Kasumi-1 (cell line): ENCODE results near the gene METTL6.
"Not testable (repeated sequence)": the region's sequence is repeated elsewhere in the genome, so short reads cannot be mapped to it uniquely, and the experiment has no call there.

ENCODE experiments used
- DNase-seq, 2 experiments: peaks; one replicate each; lab custom pipeline; 2025; lab: John Stamatoyannopoulos, UW

The METTL6 gene

GRCh38 chr3:15364078-15364477 is 63.3 kb downstream of the METTL6 start:
- DNase-seq = not testable (repeated sequence)

GRCh38 chr3:15361494-15362214 is 65.7 kb downstream of the METTL6 start:
- no peak for DNase-seq

- DNase-seq = peak in 1 of 2 experiments; percentile 8
These were observed 66.4 kb downstream of the METTL6 start for GRCh38 chr3:15360788-15361493.
